Left renal cortex interstitium (tissue), 4 donors: ENCODE measurements around the gene DUOXA2. TPM values are rescaled to one million over a fixed set of nuclear protein-coding genes. Genes with fewer than 3 reads are reported as not detected.
"Not testable (repeated sequence)": the region's sequence is repeated elsewhere in the genome, so short reads cannot be mapped to it uniquely, and the experiment has no call there.

ENCODE experiments used
- DNase-seq, 4 donors: peaks; one replicate each; pipeline ENCODE4 v3.0.0-alpha.2; 2013; ENCODE audit warnings: low read depth in 4 of 4, low spot score in 2 of 4, missing footprints in 1 of 4
- polyA plus RNA-seq, 4 donors: library from polyadenylated mRNA; unstranded; fragments of 120-200 nt; gene quantifications; one replicate each; pipeline ENCODE4 v1.2.1, GENCODE V29; 2013; ENCODE audit not compliant: insufficient read length in 4 of 4

DUOXA2 gene
- polyA plus RNA-seq, 4 donors: 0.08 to 0.10 TPM; not detected in 2

- no peak for DNase-seq
Observed at GRCh38 chr15:45094358-45094730, 19.8 kb upstream of the DUOXA2 start.

DNA sequence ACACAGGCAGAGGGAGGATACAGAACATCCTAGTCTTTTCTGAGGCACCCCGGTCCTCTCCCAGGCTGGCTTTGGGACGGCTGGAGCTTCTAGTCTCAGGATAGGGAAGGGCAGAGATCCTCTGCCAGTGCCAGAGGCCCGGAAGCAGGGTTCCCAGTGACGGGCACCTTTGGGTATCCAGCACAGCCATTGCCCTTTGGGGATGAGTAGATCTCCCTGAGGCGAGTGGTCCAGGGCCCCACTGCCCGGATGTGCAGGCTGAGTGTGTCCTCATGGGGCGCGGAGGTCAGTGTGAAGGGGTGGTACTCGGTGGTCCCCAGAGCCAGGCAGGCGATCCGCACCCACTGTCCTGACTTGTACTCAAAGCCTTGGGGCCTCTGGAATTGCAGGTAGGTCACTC is 18.5 kb upstream of the DUOXA2 start:
- DNase-seq: no peak

- no peak for DNase-seq
Observed at GRCh38 chr15:45097466-45097865, 16.7 kb upstream of the DUOXA2 start.

GRCh38 chr15:45099549-45100165 is 14.5 kb upstream of the DUOXA2 start:
- no peak for DNase-seq

DNA sequence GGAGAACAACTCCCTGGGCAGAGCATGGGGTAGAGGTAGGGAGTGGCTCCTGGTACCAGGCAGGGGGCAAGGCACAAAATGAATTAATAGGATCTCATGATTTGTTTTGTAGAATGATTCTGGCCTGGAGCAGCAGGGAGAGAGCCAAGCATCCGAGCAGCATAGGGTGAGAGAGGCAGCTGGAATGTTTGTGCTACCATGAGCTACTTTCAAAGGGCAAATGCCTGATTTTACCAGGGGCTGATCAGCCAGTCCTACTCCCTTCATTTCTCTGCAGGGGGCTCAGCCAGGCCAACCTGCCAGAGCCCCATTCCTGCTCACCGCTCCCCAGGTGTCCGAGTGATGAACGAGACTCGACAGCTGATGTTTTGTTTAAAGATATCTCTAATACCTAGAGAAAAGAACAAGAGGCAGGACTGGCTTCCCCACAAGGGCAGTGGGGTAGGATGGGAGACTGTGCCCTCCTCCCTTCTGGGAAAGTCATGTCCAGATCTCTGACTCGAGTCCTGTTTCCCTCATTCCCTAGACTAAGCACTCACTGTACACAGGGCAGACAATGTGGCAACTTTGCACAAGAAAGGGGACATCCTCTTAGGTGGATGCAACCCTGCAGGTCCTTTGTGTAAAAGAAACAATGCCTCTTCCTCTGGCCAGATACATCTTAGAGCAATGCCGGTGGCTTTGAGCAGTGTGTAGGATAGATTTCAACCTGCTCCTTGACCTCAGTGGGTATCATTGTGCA is 13.1 kb upstream of the DUOXA2 start:
- DNase-seq: no peak

DNA sequence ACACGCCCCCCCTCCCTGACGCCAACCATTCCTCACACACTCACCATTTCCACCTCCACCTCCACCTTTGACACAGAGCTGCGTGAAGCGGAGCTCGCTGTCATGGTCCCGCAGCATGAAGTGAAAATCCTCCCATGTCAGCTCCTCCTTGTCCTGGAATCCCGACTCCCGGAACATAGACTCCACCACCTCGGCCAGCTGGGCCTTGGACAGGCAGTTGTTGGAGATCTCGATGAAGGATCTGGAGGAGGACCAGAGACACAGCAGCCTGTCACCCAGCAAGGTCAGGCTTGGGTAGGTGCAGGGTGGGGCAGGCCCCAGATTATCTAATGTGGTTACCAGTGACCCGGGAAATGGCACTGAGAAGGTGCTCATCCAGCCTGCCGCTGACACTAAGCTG is 12.4 kb upstream of the DUOXA2 start:
- DNase-seq: no peak

- no peak for DNase-seq
Observed at GRCh38 chr15:45102226-45102625, 11.9 kb upstream of the DUOXA2 start.

- DNase-seq: not testable (repeated sequence)
Observed at GRCh38 chr15:45104170-45104569, 10.0 kb upstream of the DUOXA2 start.

DNA sequence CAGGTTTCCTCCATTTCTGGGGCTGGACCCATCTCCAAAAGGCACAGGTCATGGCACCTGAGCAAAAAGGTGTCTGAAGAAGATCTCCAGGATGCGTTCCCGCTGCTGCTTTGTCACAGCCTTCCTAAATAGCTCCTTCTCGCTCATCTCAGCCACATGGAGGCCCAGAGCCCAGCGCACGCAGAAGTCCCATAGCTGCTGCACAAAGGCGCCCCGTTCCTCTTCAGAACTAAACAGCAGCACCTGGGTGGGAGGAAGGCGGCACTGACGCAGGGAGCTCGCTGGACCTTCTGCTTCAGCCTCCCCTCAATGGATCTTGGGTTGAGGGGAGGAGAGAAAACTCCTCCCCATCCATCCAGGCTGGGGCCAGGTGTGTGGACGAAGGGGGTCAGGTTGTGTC is 8.5 kb upstream of the DUOXA2 start:
- no peak for DNase-seq

GRCh38 chr15:45106002-45106790 is 7.9 kb upstream of the DUOXA2 start:
- no peak for DNase-seq

GRCh38 chr15:45107941-45108630 is 6.0 kb upstream of the DUOXA2 start:
- no peak for DNase-seq

GRCh38 chr15:45110256-45110820 is 3.8 kb upstream of the DUOXA2 start:
- no peak for DNase-seq

DNA sequence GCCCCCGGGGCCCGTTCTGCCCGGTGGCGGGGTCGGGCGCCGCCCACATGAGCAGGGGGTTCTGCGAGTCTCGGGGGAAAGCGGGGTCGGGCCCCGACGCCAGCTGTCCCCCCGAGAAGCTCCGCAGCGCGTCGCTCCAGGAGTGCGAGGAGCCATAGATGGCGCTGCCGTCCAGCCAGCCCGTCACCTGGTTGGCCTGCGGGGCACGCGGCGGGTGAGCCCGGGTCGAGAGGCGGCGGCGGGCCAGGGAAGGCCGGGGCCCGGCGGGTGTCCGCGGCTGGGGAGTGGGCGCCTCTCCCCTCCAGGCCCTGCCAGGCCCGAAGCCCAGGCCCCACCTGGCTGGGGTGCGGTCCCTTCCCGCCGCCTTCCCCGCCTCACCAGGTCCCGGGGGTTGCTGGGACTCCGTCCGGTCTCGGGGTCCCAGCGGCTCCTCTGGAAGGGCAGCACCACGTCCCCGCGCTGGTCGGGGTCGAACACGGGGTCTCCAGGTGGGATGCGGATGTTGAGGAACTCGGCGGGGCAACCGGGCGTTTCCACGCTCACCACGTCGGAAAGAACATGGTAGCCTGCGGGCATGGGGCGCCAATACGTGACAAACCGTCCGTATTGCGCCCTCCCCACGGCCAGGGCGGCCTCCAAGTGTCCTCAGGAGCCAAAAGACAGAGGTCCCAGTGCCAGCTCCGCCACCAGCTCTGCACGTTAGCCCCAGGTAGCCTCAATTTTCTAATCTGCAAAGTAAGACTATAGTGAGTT is 2.6 kb upstream of the DUOXA2 start:
- no peak for DNase-seq

DNA sequence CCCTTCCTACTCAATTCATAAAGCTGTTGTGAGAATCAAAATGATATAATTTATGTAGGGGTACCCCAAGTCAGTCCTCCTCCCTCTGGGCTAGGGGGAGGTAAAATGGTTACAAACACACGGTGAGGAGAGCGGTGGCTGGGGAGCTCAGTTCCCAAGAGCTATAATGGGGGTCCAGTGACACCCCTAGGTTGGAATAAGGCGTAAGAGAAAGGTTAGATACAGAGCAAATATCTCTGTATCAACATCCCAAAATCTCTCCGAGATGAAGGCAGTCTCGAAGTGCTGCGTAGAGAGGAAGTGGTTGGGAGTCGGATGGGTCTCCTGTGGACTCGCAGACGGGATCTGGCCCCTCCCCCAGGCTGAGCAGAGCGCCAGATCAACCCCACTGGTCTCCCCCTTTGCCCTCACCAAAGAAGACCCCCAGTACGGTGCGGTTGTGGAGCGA is 2.0 kb upstream of the DUOXA2 start:
- no peak for DNase-seq

DNA sequence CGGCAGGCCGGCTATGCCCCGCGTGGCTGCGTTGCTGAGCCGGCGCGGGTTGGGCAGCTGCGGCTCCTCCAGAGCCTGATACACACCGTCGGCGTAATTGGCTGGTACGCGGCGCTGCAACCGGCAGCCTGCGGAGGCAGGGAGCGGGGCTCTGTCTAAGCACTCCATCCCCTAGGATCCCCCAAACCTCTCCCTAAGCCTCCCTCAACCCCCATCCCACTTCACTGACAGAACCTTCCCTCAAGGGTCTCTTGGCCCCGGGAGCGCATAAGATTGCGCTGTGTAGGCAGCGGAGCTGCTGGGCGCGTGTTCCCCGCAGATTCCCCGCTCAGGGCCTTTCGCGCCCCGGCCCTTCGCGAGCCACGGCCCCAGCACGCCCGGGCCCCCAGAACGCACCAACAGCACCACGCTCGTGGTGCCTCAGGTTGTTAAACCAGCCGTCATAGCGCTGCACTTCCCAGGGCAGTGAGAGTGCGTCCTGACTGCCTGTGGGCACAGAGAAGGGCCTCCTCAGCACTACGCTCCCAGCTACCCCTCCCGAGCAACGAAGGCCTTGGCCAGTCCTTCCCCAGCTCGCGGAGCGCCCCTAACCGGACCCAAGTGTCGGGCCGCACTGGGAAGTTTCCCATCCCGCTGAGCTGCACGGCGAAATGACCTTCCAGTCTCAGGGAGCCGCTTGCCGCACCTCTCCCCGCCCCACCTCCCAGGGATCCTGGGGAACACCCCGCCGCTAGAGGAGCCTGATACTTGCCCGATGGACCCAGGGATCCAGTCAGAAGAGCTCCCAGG is 1.3 kb upstream of the DUOXA2 start:
- no peak for DNase-seq

- DNase-seq: no peak
Observed at GRCh38 chr15:45113380-45113990, 641 bp upstream of the DUOXA2 start.

DNA sequence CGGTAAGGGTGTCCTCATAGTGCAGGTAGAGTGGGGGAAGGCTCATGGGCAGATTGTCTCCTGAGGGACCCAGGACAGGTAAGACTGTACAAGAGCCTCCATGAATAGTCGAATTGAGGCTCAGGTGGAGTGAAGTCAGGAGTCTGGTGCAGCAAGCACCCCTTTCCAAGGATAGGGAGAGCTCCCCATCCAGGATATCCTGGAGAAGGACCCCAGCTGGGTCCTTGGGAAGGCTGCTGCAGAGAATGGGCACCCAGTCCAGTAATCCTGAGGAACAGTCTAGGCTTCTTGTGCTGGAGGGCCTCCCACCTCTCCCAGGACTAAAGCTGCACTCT is 592 bp downstream of the DUOXA2 start:
- no peak for DNase-seq

DNA sequence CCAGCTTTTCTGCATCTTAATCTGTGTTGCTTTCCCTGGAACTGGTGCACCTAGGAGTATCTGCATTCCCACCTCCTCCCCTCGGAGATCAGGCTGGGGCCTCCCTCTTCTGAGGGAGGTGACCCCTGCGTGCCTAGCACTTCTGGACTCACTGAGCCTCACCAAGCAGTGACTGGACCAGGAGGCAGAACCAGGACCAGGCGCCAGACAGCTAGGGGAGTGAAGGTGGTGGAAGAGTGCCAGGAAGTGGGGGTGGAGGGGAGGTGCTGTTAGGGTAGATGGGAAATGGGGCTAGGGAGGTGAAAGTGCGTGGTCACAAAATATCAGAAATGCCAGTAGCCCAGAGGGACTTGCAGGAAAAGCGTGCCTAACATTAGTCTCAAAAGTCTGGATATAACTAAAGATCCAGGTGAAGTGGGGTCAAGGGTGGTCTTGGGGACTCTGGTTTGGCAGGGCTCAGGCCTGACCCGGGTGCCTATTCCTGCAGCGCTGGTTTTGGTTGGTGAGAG is 1.2 kb downstream of the DUOXA2 start:
- no peak for DNase-seq

- no peak for DNase-seq
Observed at GRCh38 chr15:45116006-45116481, 1.9 kb downstream of the DUOXA2 start.
